NCI-H2227 treated with DMSO at 0.1 percent for 48 hours (cell line): ENCODE measurements around the gene ARID3A.

Experiments used
- DNase-seq: peaks from one replicate; lab custom pipeline; 2025; lab: John Stamatoyannopoulos, UW

Gene ARID3A

GRCh38 chr19:963486-963951 is 37.7 kb downstream of the ARID3A start:
- DNase-seq, result no peak

GRCh38 chr19:964116-964520 is 38.3 kb downstream of the ARID3A start:
- no peak for DNase-seq

- DNase-seq, result no peak
Measured at GRCh38 chr19:964761-965694, 39.2 kb downstream of the ARID3A start.

GRCh38 chr19:966485-967088 is 40.8 kb downstream of the ARID3A start:
- no peak for DNase-seq

- no peak for DNase-seq
Measured at GRCh38 chr19:970695-971094, 44.9 kb downstream of the ARID3A start.

- DNase-seq, result no peak
Measured at GRCh38 chr19:971795-972194, 46.0 kb downstream of the ARID3A start.

GRCh38 chr19:972281-972680 is 46.4 kb downstream of the ARID3A start:
- DNase-seq, result no peak

- DNase-seq, result no peak
Measured at GRCh38 chr19:973726-974563, 48.1 kb downstream of the ARID3A start.

- DNase-seq, result no peak
Measured at GRCh38 chr19:974564-975257, 48.9 kb downstream of the ARID3A start.

- DNase-seq, result no peak
Measured at GRCh38 chr19:976476-976875, 50.6 kb downstream of the ARID3A start.

GRCh38 chr19:977058-977464 is 51.2 kb downstream of the ARID3A start:
- DNase-seq, result no peak

- DNase-seq, result no peak
Measured at GRCh38 chr19:979318-979741, 53.5 kb downstream of the ARID3A start.

GRCh38 chr19:980133-980998 is 54.5 kb downstream of the ARID3A start:
- DNase-seq, result no peak

- DNase-seq, result peak; percentile 8
Measured at GRCh38 chr19:982567-983170, 56.8 kb downstream of the ARID3A start.

GRCh38 chr19:984165-984967 is 58.5 kb downstream of the ARID3A start, which contains the start of gene WDR18:
Gene WDR18, plus strand, starts transcription at chr19:984345. Its CDS starts 9 bp downstream, at chr19:984354.
- DNase-seq, result peak; percentile 64

- no peak for DNase-seq
Measured at GRCh38 chr19:986083-986482, 60.2 kb downstream of the ARID3A start.

- DNase-seq, result no peak
Measured at GRCh38 chr19:988081-988480, 62.2 kb downstream of the ARID3A start.

GRCh38 chr19:988510-988909 is 62.7 kb downstream of the ARID3A start:
- no peak for DNase-seq

- DNase-seq, result no peak
Measured at GRCh38 chr19:989381-990081, 63.7 kb downstream of the ARID3A start.
